Measurements from ENCODE around the gene SLBP.

- TF ChIP-seq CTCF (IDR thresholded peaks at IDR 0.05 in 4 of 5, conservative IDR thresholded peaks at IDR 0.05 in 1 of 5), result no peak
- TF ChIP-seq POLR2A (IDR thresholded peaks at IDR 0.05), result no peak
Measured at GRCh38 chr4:1743975-1744374, 31.9 kb upstream of the SLBP start.
